Body of pancreas (tissue), 4 donors: ENCODE data around the gene PINLYP.

Experiments
- POLR2A ChIP-seq, 3 donors: fragments of 450-650 bp; IDR thresholded peaks; one replicate each; pipeline ENCODE4 v1.6.1; 2016; ENCODE audit warnings: antibody characterized with exemption in 3 of 3, mild to moderate bottlenecking in 2 of 3
- TF ChIP-seq, protein P1 (sequence below), 7 experiments: fragments of 450-650 bp in 4 of 7; fragments of 200-600 bp in 3 of 7; sonication (generic) in 3 of 7; IDR thresholded peaks; one replicate each; pipeline ENCODE4 v1.5.1; 2016 to 2019; ENCODE audit warnings: antibody characterized with exemption in 7 of 7

DNA sequence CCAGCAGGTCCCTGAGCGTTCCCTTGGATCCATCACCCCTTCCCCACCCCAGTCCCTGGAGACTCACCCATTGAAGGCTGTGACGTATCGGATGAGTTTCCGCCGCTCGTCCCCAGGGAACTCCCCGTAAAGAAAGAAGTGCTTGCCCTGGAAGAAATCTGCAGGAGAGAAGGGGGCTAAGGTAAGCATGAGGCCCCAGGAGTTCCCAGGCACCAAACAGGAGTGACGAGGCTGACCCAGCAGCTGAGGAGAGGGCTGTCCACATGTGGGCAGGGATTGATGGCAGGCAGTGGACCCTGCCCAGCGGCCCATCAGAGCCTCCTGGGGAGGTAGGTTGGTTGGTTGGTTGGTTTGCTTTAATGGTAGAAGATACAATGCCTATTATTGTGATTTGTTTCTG, 31.5 kb upstream of the PINLYP start:
- TF ChIP-seq, protein P1, sequence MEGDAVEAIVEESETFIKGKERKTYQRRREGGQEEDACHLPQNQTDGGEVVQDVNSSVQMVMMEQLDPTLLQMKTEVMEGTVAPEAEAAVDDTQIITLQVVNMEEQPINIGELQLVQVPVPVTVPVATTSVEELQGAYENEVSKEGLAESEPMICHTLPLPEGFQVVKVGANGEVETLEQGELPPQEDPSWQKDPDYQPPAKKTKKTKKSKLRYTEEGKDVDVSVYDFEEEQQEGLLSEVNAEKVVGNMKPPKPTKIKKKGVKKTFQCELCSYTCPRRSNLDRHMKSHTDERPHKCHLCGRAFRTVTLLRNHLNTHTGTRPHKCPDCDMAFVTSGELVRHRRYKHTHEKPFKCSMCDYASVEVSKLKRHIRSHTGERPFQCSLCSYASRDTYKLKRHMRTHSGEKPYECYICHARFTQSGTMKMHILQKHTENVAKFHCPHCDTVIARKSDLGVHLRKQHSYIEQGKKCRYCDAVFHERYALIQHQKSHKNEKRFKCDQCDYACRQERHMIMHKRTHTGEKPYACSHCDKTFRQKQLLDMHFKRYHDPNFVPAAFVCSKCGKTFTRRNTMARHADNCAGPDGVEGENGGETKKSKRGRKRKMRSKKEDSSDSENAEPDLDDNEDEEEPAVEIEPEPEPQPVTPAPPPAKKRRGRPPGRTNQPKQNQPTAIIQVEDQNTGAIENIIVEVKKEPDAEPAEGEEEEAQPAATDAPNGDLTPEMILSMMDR (IDR thresholded peaks at IDR 0.05), result no peak
- no peak for TF ChIP-seq POLR2A (IDR thresholded peaks at IDR 0.05)
